CD4-positive, alpha-beta T cell treated with Interleukin-15 for 1 hour (primary cell): ENCODE measurements around the gene MORC2.

Source experiments
- DNase-seq: peaks from one replicate; pipeline ENCODE4 v3.0.0-alpha.2; 2020

Gene MORC2

DNA sequence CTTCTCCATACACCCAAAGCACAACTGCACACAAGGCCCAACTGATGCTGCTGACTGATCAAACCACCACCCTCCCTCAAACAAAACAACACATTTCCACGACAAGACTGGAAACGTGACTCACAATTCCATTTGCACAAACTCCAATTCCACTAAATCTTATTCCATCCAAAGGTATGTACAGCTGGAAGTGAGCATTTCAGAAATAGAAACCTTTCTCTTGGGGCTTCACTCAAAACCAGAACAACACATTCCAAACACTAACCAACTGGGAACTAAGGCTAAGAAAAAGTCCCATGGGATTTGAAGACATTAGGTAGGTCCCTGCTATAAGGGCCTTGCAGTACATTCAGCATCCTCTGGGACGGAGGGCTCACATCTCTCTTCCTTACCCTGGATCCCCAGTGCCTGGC, 19.6 kb downstream of the MORC2 start:
- no peak for DNase-seq

- DNase-seq = no peak
Observed at GRCh38 chr22:30947816-30948454, 20.6 kb downstream of the MORC2 start.

DNA sequence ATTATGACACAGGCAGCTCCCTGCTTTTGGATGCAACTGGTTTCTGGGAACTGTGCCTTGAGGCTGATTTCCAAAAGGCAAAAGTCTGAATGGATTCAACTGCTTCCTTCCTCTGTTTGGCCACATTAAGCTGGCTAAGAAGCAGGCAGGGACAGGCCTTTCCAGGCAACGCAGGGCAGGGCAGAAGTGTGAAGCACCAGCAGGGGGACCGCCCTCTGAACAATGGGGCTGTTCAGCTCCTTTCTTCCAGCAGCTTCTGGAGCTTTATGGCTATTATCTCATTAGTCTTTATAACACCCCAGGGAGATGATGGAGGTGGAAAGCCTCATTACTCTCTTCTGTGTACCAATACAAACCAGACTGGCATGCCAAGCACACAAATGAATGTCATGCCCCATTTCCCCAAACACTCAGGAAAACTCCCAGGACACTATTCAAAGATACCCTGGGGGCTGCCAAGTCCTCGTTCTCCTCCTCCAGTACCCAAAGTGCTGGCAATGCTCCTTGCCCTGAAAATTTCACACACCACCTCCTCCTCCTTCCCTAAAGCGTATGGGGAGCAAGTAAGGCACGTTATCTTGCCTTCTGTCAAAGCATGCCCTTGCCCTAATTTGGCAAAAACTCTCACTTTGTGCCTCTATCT, 21.3 kb downstream of the MORC2 start:
- DNase-seq = no peak

DNA sequence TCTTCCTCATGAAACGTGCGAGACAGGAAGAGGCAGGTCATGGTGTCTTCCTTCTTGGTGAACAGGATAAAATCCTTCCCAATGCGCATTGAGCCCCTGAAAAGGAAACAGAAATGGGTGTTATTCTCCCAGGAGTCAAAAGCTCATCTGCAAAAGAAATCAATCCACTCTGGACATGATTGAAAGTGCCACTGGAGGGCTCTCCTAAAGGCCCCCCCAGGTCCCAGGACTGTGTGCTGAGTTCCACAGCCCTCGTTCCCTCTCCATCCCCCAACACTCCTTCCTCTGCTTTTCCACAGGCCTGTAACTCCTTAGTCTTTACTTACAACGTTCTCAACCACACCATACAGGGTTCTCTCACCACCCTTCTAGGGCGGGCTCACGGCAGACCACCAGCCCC, 22.2 kb downstream of the MORC2 start:
- DNase-seq = no peak

- no peak for DNase-seq
Observed at GRCh38 chr22:30945653-30946052, 22.9 kb downstream of the MORC2 start.

GRCh38 chr22:30944986-30945385, 23.6 kb downstream of the MORC2 start:
- DNase-seq = no peak

DNA sequence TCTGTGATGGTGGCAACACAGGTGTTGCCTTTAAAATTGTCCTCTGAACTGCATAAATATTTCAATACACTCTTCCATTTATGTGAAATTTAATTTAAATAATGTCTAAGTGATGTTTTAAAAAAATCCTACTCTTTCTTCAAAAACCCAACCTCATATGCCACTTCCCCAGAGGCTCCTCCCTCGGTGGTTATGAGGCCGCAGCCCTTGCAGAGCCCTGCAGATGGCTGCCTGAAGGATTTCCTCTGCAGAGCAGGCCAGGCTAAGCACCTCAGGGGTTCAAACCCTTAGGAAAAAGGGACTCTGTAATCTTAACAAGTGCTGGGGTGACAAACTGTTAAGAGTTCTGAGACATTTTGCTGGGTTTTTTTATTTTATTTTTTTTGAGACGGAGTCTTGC, 25.2 kb downstream of the MORC2 start:
- DNase-seq = peak; percentile 38

DNA sequence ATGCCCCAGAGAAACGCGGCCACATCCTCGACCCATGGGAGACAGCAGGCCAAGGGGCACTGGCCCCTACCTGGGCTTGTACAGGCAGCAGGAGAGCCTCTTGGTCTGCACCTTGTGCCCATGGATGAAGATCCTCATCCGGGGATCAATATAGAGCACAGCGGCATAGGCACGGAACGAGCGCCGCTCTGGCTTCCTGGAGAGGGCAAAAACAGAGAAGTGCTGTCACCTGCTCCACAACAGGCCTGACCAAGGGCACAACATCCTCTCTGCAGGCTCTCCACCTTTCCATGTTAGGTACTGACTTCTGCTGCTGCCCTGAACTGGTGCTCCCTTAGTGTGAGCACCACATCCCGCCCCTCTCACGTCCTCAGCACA, 27.2 kb downstream of the MORC2 start:
- no peak for DNase-seq

GRCh38 chr22:30940685-30941362, 27.8 kb downstream of the MORC2 start:
- DNase-seq = peak; percentile 26

GRCh38 chr22:30934053-30934452, 34.5 kb downstream of the MORC2 start:
- no peak for DNase-seq

- no peak for DNase-seq
Observed at GRCh38 chr22:30933457-30933856, 35.1 kb downstream of the MORC2 start.

DNA sequence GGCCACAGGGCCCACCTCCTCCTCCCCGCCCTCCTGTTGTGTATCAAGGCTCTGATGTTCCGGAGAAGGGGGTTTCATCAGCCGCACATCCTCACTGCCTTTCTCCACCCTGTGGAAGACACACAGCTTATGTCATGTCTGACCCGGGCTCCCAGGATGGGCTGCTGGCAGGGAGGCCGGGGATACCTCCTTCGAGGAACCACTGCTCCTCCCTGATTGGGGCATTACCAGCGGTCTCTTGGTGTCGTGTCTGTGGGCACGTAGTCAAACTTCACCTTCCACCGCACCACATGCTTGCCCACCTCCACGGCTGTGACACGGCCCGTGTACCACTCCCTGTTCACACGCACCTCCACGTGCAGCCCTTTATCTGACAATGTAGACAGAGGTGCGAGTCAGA, 35.9 kb downstream of the MORC2 start:
- no peak for DNase-seq

DNA sequence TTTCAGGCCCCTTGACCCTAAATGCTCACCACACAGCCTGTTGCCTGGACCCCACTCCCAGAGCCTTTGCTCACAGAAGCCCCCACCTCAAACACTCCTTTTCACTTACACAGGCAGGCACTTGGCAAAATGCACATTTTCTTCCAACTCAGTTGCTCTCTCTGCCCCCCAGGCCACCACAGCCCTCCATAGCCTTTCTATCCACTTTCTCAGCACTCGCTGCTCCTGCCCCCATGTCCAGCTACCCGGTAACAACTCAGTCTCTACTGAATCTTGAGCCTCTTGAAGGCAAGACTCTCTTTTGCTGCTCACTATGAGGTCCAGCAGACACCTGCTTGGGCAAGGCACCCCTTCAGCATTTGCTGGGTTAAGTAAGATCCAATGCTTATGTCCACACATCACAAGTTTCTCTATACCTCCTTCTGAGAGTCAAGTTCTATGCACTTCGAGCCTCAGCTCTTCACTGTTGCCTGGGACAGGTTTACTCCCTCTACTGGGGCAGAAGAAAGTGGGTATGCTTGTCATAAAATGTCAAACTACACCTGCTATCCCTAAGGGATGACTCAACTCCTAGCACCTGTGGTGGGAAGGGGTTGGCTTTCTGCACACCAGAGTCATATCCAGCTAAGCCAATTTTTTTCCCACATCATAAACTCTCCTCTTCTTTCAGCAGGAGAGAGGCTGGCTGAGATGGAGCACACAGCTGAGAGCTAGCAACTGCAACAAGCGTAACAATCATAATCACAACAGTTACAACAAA, 36.9 kb downstream of the MORC2 start:
- no peak for DNase-seq

DNA sequence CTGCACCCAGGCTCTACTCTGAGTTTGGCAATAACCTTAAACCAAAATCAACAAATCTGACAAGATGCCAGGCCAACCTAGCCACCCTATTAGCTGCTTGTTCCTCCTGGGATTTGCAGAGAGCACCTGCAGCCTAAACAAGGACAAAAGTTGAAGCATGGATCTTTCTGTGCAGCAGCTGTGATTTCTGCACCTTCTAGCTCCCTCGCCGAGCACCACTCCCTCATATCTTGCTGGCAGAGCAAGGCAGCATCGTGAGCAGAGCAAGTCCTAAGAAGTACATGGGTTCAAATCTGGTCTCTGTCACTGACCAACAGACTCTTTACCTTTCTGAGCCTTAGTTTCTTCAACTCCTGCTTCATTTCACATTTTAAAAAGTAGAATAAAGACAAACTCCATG, 38.3 kb downstream of the MORC2 start:
- DNase-seq = no peak

GRCh38 chr22:30928401-30928800, 40.2 kb downstream of the MORC2 start:
- DNase-seq = no peak

GRCh38 chr22:30927806-30928205, 40.8 kb downstream of the MORC2 start:
- no peak for DNase-seq

- DNase-seq = no peak
Observed at GRCh38 chr22:30926706-30927105, 41.9 kb downstream of the MORC2 start.

- no peak for DNase-seq
Observed at GRCh38 chr22:30925667-30926066, 42.9 kb downstream of the MORC2 start.

DNA sequence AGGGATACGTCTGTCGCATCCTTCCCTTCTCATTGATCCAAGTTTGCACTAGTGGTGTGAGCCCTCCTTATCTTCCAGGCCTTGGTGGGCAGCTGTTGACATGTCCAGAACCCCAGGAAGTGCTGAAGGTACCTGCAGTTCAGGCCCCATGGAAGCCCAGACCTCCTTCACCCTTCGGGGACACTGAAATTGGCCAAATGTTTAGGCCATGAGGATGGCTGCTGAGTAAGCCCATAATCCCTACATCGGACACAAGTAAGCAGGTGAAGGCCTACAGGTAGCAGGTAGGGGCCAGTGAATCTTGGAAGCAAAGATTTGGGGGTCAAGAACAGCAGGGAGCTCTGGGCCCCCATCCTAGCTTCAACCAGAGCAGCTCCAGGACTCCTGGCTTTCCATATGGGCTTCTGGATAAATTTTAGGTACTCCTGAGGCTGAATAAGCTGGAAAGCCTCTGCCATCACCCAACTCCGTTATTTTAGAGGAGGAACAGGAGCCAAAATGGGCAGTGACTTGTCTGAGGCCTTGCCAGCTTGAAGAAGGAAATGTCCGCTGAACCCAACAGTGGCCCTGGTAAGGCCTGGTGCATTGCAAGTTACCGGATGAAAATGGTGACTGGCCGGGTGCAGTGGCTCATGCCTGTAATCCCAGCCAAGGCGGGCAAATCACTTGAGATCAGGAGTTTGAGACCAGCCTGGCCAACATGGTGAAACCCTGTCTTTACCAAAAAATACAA, 45.2 kb downstream of the MORC2 start:
- no peak for DNase-seq

DNA sequence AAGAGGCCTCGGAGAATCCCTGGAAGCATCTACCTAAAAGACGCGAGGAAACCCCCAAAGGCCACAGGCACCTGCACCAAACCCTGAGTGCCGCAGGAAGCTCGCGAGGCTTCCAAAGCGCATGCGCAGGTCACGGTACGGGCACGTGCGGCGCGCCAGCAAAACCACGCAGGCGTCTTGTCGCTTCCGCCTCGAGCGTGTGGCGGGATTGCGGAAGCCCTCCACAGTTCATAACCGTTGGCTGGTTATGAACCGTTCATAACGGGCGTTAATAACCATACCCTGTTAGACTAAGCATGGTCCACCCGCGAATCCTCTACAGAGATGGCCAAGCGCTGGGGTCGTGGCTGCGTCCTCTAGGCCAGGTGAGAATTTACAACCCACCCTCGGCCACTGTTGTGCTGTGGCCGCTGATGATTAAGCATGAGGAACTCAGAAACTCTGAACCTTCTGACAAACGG, 46.4 kb downstream of the MORC2 start:
- DNase-seq = peak; percentile 90

DNA sequence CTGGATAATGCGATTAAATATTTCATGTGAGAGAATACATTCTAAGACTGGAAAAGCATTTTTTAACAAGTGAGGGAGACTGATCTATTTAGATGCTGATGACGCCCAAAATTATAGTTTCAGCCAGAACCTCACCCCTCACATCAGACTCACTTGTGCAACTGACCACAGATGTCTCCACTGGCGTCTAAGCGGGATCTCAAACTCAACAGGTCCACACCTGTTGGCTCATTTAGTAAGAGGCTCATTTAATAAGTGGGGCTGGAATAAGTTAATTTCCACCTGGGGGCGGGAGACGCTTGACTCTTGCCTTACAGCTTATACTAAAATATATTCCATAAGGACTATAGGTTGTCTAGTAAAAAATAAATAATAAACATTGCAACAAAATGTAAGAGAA, 47.5 kb downstream of the MORC2 start:
- DNase-seq = no peak

DNA sequence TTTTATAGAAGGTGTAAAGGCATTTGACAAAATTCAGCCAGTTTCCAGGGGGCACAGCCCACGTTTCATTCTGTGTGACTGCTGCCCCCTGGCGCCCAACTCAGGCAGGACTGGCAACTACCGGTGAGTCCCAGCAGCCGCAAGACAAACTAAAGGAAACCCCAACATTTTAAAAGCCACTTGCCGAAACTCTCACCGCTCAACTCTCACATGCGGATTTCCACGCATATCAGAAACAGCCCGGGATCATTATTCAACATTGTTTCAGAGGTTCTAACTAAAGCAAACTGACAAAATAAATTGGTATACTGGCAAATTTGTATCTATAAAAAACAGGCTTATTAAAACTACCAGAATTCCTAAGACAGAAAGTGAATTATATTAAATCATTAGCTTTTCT, 48.2 kb downstream of the MORC2 start:
- DNase-seq = peak; percentile 79

DNA sequence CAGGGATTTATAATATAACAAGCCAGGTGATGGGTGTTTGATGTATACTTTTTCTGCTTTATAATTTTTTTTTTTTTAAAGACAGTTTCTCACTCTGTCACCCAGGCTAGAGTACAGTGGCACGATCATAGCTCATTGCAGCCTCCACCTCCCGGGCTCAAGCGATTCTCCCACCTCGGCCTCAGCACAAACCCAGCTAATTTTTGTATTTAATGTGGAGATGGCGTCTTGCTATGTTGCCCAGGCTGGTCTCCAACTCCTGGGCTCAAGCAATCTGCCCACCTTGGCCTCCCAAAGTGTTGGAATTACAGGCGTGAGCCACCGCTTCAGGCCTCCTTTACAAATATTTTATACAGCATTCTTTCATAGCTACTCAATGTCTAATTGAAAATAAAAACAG, 48.6 kb downstream of the MORC2 start:
- DNase-seq = no peak
